Measurements from ENCODE around the gene LCN1.

- TF ChIP-seq CTCF (IDR thresholded peaks at IDR 0.05 in 4 of 5, conservative IDR thresholded peaks at IDR 0.05 in 1 of 5) (no peak), POLR2A (IDR thresholded peaks at IDR 0.05) (no peak)
Observed at GRCh38 chr9:135517407-135517822, 3.8 kb upstream of the LCN1 start.
